ENCODE data around the gene ZNF648. TPM values are rescaled to one million over a fixed set of nuclear protein-coding genes. Genes with fewer than 3 reads are reported as not detected.
A peak's percentile ranks its signal among the peaks of the same experiment; 100 is the strongest.

ZNF648 gene
- total and polyA plus RNA-seq, 4 donors = not detected

- no peaks in the 10 kb centered on the region for H3K36me3 ChIP-seq (ENCODE audit: control insufficient read depth in 1 of 2, insufficient read depth in 2 of 2, low read length in 1 of 2)
- no peak overlapping the region for H3K4me3 ChIP-seq (ENCODE audit: low read length in 2 of 2)
- no peaks in the 10 kb centered on the region for H3K27me3 ChIP-seq (ENCODE audit: control insufficient read depth in 1 of 2, insufficient read depth in 2 of 2, low read length in 1 of 2)
- H3K4me1 ChIP-seq (ENCODE audit: control insufficient read depth in 1 of 2, insufficient read depth in 2 of 2, low read length in 2 of 2) = no peaks in the 10 kb centered on the region
- intact Hi-C loops (cut with DNase I) = loop anchor here (1.0 to 10.0 kb wide), 7 partner anchors 58 to 700 kb away; partner anchors contain the start of genes CACNA1E (in 1 of the 2) and NPL (in 1 of the 2)
- no peaks in the 10 kb centered on the region for H3K9me3 ChIP-seq (ENCODE audit: control insufficient read depth, low read length)
- ATAC-seq (ENCODE audit: low FRiP score) (peak; percentile 91), DNase-seq (peak; percentile 90 to 93)
- no peak overlapping the region for H3K27ac ChIP-seq (ENCODE audit: low read depth in 1 of 2, low read length in 2 of 2)
- 10 to 16% methylated on average over 8 of the region's 8 CpGs for WGBS, 2 donors
Measured at GRCh38 chr1:182084487-182085316, 23.2 kb upstream of the ZNF648 start.

- DNase-seq (no peak), ATAC-seq (ENCODE audit: low FRiP score) (no peak)
- no peaks in the 10 kb centered on the region for H3K27me3 ChIP-seq (ENCODE audit: control insufficient read depth in 1 of 2, insufficient read depth in 2 of 2, low read length in 1 of 2)
- H3K36me3 ChIP-seq (ENCODE audit: control insufficient read depth in 1 of 2, insufficient read depth in 2 of 2, low read length in 1 of 2) = no peaks in the 10 kb centered on the region
- 79 to 86% methylated on average over 3 of the region's 3 CpGs for WGBS, 2 donors
- no peak overlapping the region for H3K4me3 ChIP-seq (ENCODE audit: low read length in 2 of 2)
- intact Hi-C loops (cut with DNase I) = loop anchor here (2.0 to 10.0 kb wide), 6 partner anchors 59 to 701 kb away; partner anchors contain the start of genes CACNA1E (in 1 of the 2) and NPL (in 1 of the 2)
- H3K27ac ChIP-seq (ENCODE audit: low read depth in 1 of 2, low read length in 2 of 2) = no peak overlapping the region
- H3K4me1 ChIP-seq (ENCODE audit: control insufficient read depth in 1 of 2, insufficient read depth in 2 of 2, low read length in 2 of 2) = no peaks in the 10 kb centered on the region
- no peaks in the 10 kb centered on the region for H3K9me3 ChIP-seq (ENCODE audit: control insufficient read depth, low read length)
Measured at GRCh38 chr1:182083851-182084486, 22.5 kb upstream of the ZNF648 start.

- DNase-seq (no peak), ATAC-seq (ENCODE audit: low FRiP score) (no peak)
- intact Hi-C loops (cut with DNase I) = loop anchor here (5.0 to 10.0 kb wide), 4 partner anchors 514 to 704 kb away; partner anchors contain the start of genes CACNA1E (in 1 of the 2) and NPL (in 1 of the 2)
- 94 to 96% methylated on average over 1 of the region's 1 CpG for WGBS, 2 donors
- Histone ChIP-seq H3K36me3 (ENCODE audit: control insufficient read depth in 1 of 2, insufficient read depth in 2 of 2, low read length in 1 of 2) (no peaks in the 10 kb centered on the region), H3K27ac (ENCODE audit: low read depth in 1 of 2, low read length in 2 of 2) (no peak overlapping the region), H3K9me3 (ENCODE audit: control insufficient read depth, low read length) (no peaks in the 10 kb centered on the region), H3K4me1 (ENCODE audit: control insufficient read depth in 1 of 2, insufficient read depth in 2 of 2, low read length in 2 of 2) (no peaks in the 10 kb centered on the region), H3K27me3 (ENCODE audit: control insufficient read depth in 1 of 2, insufficient read depth in 2 of 2, low read length in 1 of 2) (no peaks in the 10 kb centered on the region), H3K4me3 (ENCODE audit: low read length in 2 of 2) (no peak overlapping the region)
Measured at GRCh38 chr1:182080955-182081582, 19.6 kb upstream of the ZNF648 start.

GRCh38 chr1:182080040-182080439 lies 18.5 kb upstream of the ZNF648 start:
- no peak for ATAC-seq (ENCODE audit: low FRiP score)
- intact Hi-C loops (cut with DNase I) = loop anchor here (5.0 to 10.0 kb wide), 4 partner anchors 515 to 705 kb away; partner anchors contain the start of genes CACNA1E (in 1 of the 2) and NPL (in 1 of the 2)
- no peak for DNase-seq
- H3K4me3 ChIP-seq (ENCODE audit: low read length in 2 of 2) = no peak overlapping the region
- no peaks in the 10 kb centered on the region for H3K36me3 ChIP-seq (ENCODE audit: control insufficient read depth in 1 of 2, insufficient read depth in 2 of 2, low read length in 1 of 2)
- 63 to 72% methylated on average over 3 of the region's 3 CpGs for WGBS, 2 donors
- no peaks in the 10 kb centered on the region for H3K9me3 ChIP-seq (ENCODE audit: control insufficient read depth, low read length)
- no peaks in the 10 kb centered on the region for H3K27me3 ChIP-seq (ENCODE audit: control insufficient read depth in 1 of 2, insufficient read depth in 2 of 2, low read length in 1 of 2)
- H3K4me1 ChIP-seq (ENCODE audit: control insufficient read depth in 1 of 2, insufficient read depth in 2 of 2, low read length in 2 of 2) = no peaks in the 10 kb centered on the region
- H3K27ac ChIP-seq (ENCODE audit: low read depth in 1 of 2, low read length in 2 of 2) = no peak overlapping the region

GRCh38 chr1:182071924-182072323 lies 10.4 kb upstream of the ZNF648 start:
- no peak for ATAC-seq (ENCODE audit: low FRiP score)
- intact Hi-C loops (cut with DNase I) = no loop called here
- no peak for DNase-seq
- Histone ChIP-seq H3K9me3 (ENCODE audit: control insufficient read depth, low read length) (no peaks in the 10 kb centered on the region), H3K4me1 (ENCODE audit: control insufficient read depth in 1 of 2, insufficient read depth in 2 of 2, low read length in 2 of 2) (no peaks in the 10 kb centered on the region), H3K27me3 (ENCODE audit: control insufficient read depth in 1 of 2, insufficient read depth in 2 of 2, low read length in 1 of 2) (peaks cover 0 to 3% of the 10 kb centered on the region in 2 donors), H3K4me3 (ENCODE audit: low read length in 2 of 2) (no peak overlapping the region), H3K27ac (ENCODE audit: low read depth in 1 of 2, low read length in 2 of 2) (no peak overlapping the region), H3K36me3 (ENCODE audit: control insufficient read depth in 1 of 2, insufficient read depth in 2 of 2, low read length in 1 of 2) (no peaks in the 10 kb centered on the region)
- WGBS, 2 donors = 86 to 88% methylated on average over 4 of the region's 4 CpGs

GRCh38 chr1:182069028-182069466 lies 7.5 kb upstream of the ZNF648 start:
- 8 to 9% methylated on average over 10 to 12 of the region's 12 CpGs for WGBS, 2 donors
- DNase-seq = no peak
- Histone ChIP-seq H3K9me3 (ENCODE audit: control insufficient read depth, low read length) (no peaks in the 10 kb centered on the region), H3K4me3 (ENCODE audit: low read length in 2 of 2) (no peak overlapping the region), H3K27ac (ENCODE audit: low read depth in 1 of 2, low read length in 2 of 2) (no peak overlapping the region), H3K4me1 (ENCODE audit: control insufficient read depth in 1 of 2, insufficient read depth in 2 of 2, low read length in 2 of 2) (no peaks in the 10 kb centered on the region), H3K27me3 (ENCODE audit: control insufficient read depth in 1 of 2, insufficient read depth in 2 of 2, low read length in 1 of 2) (peaks cover 0 to 7% of the 10 kb centered on the region in 2 donors), H3K36me3 (ENCODE audit: control insufficient read depth in 1 of 2, insufficient read depth in 2 of 2, low read length in 1 of 2) (no peaks in the 10 kb centered on the region)
- intact Hi-C loops (cut with DNase I) = no loop called here
- no peak for ATAC-seq (ENCODE audit: low FRiP score)

GRCh38 chr1:182066934-182067333 lies 5.4 kb upstream of the ZNF648 start:
- intact Hi-C loops (cut with DNase I) = no loop called here
- no peaks in the 10 kb centered on the region for H3K36me3 ChIP-seq (ENCODE audit: control insufficient read depth in 1 of 2, insufficient read depth in 2 of 2, low read length in 1 of 2)
- no peak overlapping the region for H3K4me3 ChIP-seq (ENCODE audit: low read length in 2 of 2)
- no peak overlapping the region for H3K27ac ChIP-seq (ENCODE audit: low read depth in 1 of 2, low read length in 2 of 2)
- peaks cover 0 to 7% of the 10 kb centered on the region in 2 donors for H3K27me3 ChIP-seq (ENCODE audit: control insufficient read depth in 1 of 2, insufficient read depth in 2 of 2, low read length in 1 of 2)
- ATAC-seq (ENCODE audit: low FRiP score) (no peak), DNase-seq (no peak)
- WGBS, 2 donors = 57 to 70% methylated on average over 4 of the region's 4 CpGs
- H3K9me3 ChIP-seq (ENCODE audit: control insufficient read depth, low read length) = no peaks in the 10 kb centered on the region
- no peaks in the 10 kb centered on the region for H3K4me1 ChIP-seq (ENCODE audit: control insufficient read depth in 1 of 2, insufficient read depth in 2 of 2, low read length in 2 of 2)

GRCh38 chr1:182065126-182065845 lies 3.8 kb upstream of the ZNF648 start:
- DNase-seq (no peak), ATAC-seq (ENCODE audit: low FRiP score) (no peak)
- H3K27ac ChIP-seq (ENCODE audit: low read depth in 1 of 2, low read length in 2 of 2) = no peak overlapping the region
- intact Hi-C loops (cut with DNase I) = no loop called here
- no peaks in the 10 kb centered on the region for H3K9me3 ChIP-seq (ENCODE audit: control insufficient read depth, low read length)
- no peak overlapping the region for H3K4me3 ChIP-seq (ENCODE audit: low read length in 2 of 2)
- H3K4me1 ChIP-seq (ENCODE audit: control insufficient read depth in 1 of 2, insufficient read depth in 2 of 2, low read length in 2 of 2) = no peaks in the 10 kb centered on the region
- H3K36me3 ChIP-seq (ENCODE audit: control insufficient read depth in 1 of 2, insufficient read depth in 2 of 2, low read length in 1 of 2) = no peaks in the 10 kb centered on the region
- 86 to 88% methylated on average over 5 of the region's 5 CpGs for WGBS, 2 donors
- H3K27me3 ChIP-seq (ENCODE audit: control insufficient read depth in 1 of 2, insufficient read depth in 2 of 2, low read length in 1 of 2) = peaks cover 0 to 7% of the 10 kb centered on the region in 2 donors
